ENCODE results near the gene PUS7. TPM values are rescaled to one million over a fixed set of nuclear protein-coding genes. Genes with fewer than 3 reads are reported as not detected.
"Not testable (repeated sequence)": the region's sequence is repeated elsewhere in the genome, so short reads cannot be mapped to it uniquely, and the experiment has no call there.

The PUS7 gene
- total and polyA plus RNA-seq, 7 experiments from 2014 or later: 4.0 to 16.5 (median 5.4) TPM

DNA sequence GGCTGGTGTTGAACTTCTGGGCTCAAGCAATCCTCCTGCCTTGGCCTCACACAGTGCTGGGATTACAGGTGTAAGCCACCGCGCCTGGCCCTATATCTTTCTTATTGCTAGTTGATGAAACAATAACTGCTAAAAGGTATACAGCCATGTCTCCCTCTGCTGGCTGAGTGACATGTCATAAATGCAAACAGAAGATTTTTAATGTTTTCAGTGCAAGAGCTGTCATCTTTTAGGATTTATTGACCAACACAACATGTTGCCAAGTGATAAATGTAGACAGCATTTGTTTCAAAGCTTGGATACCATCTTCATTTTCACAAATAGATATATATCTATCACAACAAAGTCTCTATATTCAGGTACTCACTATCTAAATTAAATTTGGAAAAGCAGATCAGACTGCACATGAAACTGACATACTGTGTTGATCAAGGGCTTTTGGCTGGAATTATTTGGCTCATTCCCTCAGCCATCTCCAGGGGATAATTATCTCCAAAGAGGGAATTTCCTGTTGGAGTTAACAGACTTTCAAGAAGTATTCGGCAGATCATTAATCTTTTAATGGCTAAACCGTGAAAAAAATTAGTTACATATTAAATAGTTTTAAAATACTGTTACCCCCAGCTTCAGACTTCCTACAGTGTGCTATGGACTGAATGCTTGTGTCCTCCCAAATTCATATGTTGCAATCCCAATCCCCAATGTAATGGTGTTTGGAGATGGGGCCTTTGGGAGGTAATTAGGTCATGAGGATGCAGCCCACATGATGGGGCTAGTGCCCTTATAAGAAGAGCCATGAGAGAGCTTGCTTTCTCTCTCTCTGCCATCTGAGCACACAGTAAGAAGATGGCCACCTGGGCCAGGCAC is 92.1 kb downstream of the PUS7 start:
- no peaks in the 10 kb centered on the region for H3K4me1 ChIP-seq (ENCODE audit: control insufficient read depth in 2 of 2, insufficient read depth in 2 of 2, low read length in 2 of 2)
- Mint-ChIP-seq H3K27me3 (no peaks in the 10 kb centered on the region), H3K4me1 (peaks cover 0 to 5% (median 0%) of the 10 kb centered on the region in 7 donors), H3K9me3 (no peaks in the 10 kb centered on the region), H3K36me3 (no peaks in the 10 kb centered on the region), H3K27ac (peak overlapping the region in 1 of 9 donors; percentile 19), H3K4me3 (no peak overlapping the region)
- intact Hi-C loops (cut with micrococcal nuclease): loop anchor here (1.0 to 5.0 kb wide), 11 partner anchors 41 to 507 kb away; partner anchors contain the start of gene SRPK2 (in 1 of the 2)
- ATAC-seq (peak; percentile 76), DNase-seq (peak in 8 of 9 donors; percentile 9 to 66 (median 58))
- H3K27ac ChIP-seq (ENCODE audit: low read depth, low read length): no peak overlapping the region
- no peak overlapping the region for H3K4me3 ChIP-seq (ENCODE audit: low read length)
- H3K36me3 ChIP-seq (ENCODE audit: control insufficient read depth in 2 of 3, insufficient read depth in 3 of 3, low read length in 3 of 3): no peaks in the 10 kb centered on the region
- H3K27me3 ChIP-seq (ENCODE audit: control insufficient read depth in 2 of 2, insufficient read depth in 2 of 2, low read length in 2 of 2): no peaks in the 10 kb centered on the region
- POLR2A ChIA-PET: interaction anchor here (0.6 to 1.0 kb wide), 2 partner anchors 35 to 446 kb away, joined by 3 read pairs; no protein-coding TSS in a partner anchor
- H3K9me3 ChIP-seq (ENCODE audit: control insufficient read depth in 2 of 3, low read length in 3 of 3): no peaks in the 10 kb centered on the region
- CTCF ChIA-PET: interaction anchor here (0.5 to 1.9 kb wide), 6 partner anchors 46 to 802 kb away, joined by 3 to 10 read pairs (median 4); no protein-coding TSS in a partner anchor

DNA sequence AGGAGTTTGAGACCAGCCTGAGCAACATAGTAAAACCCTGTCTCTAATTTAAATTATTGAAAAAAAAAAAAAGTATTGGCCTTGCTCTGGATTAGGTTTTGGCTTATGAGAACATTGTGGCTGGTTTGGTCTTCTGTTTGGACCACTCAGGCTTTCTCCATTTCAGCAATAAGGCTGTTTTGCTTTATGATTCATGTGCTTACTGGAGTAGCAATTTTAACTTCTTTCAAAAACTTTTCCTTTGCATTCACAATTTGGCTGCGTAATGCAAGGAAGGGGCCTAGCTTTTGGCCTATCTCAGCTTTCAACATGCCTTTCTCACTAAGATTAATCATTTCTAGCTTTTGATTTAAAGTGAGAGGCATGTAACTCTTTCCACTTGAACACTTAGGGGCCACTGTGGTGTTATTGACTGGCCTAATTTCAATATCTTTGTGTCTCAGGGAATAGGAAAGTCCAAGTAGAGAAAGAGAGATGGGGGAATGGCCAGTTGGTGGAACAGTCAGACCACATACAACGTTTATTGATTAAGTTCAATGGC is 95.4 kb downstream of the PUS7 start:
- Mint-ChIP-seq H3K4me1 (peaks cover 0 to 5% (median 0%) of the 10 kb centered on the region in 7 donors), H3K27ac (no peak overlapping the region), H3K36me3 (no peaks in the 10 kb centered on the region), H3K4me3 (no peak overlapping the region), H3K27me3 (no peaks in the 10 kb centered on the region), H3K9me3 (peaks cover 0 to 2% (median 0%) of the 10 kb centered on the region in 11 donors)
- intact Hi-C loops (cut with micrococcal nuclease): loop anchor here in 1 of 2 donors (5.0 kb wide), 1 partner anchor 384 kb away; no protein-coding TSS in a partner anchor
- Histone ChIP-seq H3K27me3 (ENCODE audit: control insufficient read depth in 2 of 2, insufficient read depth in 2 of 2, low read length in 2 of 2) (no peaks in the 10 kb centered on the region), H3K36me3 (ENCODE audit: control insufficient read depth in 2 of 3, insufficient read depth in 3 of 3, low read length in 3 of 3) (no peaks in the 10 kb centered on the region), H3K9me3 (ENCODE audit: control insufficient read depth in 2 of 3, low read length in 3 of 3) (no peaks in the 10 kb centered on the region), H3K4me1 (ENCODE audit: control insufficient read depth in 2 of 2, insufficient read depth in 2 of 2, low read length in 2 of 2) (no peaks in the 10 kb centered on the region), H3K4me3 (ENCODE audit: low read length) (no peak overlapping the region), H3K27ac (ENCODE audit: low read depth, low read length) (no peak overlapping the region)
- ATAC-seq (no peak), DNase-seq (no peak)
- POLR2A ChIA-PET: no interaction called here
- CTCF ChIA-PET: interaction anchor here (0.6 to 2.5 kb wide), 4 partner anchors 12 to 446 kb away, joined by 3 to 8 read pairs (median 4); no protein-coding TSS in a partner anchor

DNA sequence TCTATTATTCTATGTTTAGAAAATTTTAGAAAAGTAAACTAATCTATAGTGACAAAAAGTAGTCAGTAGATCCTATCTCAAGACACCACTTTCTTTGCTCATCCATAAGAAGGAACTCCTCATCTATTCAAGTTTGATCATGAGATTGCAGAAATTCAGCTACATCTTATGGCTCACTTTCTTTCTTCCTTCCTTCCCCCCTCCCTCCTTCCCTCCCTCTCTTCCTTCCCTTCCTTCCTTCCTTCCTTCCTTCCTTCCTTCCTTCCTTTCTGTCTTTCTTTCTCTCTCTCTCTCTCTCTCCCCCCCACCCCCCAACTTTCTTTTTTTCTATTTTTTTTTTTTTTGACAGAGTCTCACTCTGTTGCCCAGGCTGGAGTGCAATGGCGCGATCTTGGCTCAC is 98.1 kb downstream of the PUS7 start:
- Histone ChIP-seq H3K27me3 (ENCODE audit: control insufficient read depth in 2 of 2, insufficient read depth in 2 of 2, low read length in 2 of 2) (no peaks in the 10 kb centered on the region), H3K4me3 (ENCODE audit: low read length) (no peak overlapping the region), H3K9me3 (ENCODE audit: control insufficient read depth in 2 of 3, low read length in 3 of 3) (no peaks in the 10 kb centered on the region), H3K27ac (ENCODE audit: low read depth, low read length) (no peak overlapping the region), H3K36me3 (ENCODE audit: control insufficient read depth in 2 of 3, insufficient read depth in 3 of 3, low read length in 3 of 3) (no peaks in the 10 kb centered on the region), H3K4me1 (ENCODE audit: control insufficient read depth in 2 of 2, insufficient read depth in 2 of 2, low read length in 2 of 2) (no peaks in the 10 kb centered on the region)
- CTCF ChIA-PET: no interaction called here
- Mint-ChIP-seq H3K27me3 (no peaks in the 10 kb centered on the region), H3K4me1 (peaks cover 0 to 3% (median 0%) of the 10 kb centered on the region in 7 donors), H3K9me3 (peaks cover 0 to 2% (median 0%) of the 10 kb centered on the region in 11 donors), H3K4me3 (no peak overlapping the region), H3K36me3 (no peaks in the 10 kb centered on the region), H3K27ac (no peak overlapping the region)
- ATAC-seq: no peak
- intact Hi-C loops (cut with micrococcal nuclease): no loop called here
- DNase-seq: no peak
- POLR2A ChIA-PET: interaction anchor here (1.2 kb wide), 1 partner anchor 189 kb away, joined by 3 read pairs; no protein-coding TSS in a partner anchor

DNA sequence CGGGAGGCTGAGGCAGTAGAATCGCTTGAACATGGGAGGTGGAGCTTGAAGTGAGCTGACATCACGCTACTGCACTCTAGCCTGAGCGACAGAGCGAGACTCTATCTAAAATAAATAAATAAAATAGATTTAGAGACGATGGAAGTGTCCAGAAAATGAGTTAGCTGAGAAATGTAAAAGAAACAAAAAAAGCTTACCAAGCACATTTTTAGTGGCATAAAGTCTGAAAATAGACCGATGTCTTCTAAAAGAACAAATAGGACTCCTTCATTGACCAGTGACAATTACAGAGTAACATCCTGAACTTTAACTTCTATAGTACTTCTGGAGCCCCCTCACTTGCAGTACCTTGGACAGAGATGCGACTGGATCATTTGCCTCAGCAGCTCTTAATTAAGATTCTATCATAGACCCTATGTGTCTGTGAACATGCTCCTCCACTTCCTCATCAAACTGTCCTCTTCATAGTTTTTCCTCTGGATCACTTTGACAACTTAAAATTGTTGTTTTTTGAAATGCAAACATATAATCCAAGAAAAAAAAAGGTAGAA is 108.1 kb downstream of the PUS7 start:
- Histone ChIP-seq H3K4me3 (ENCODE audit: low read length) (no peak overlapping the region), H3K27me3 (ENCODE audit: control insufficient read depth in 2 of 2, insufficient read depth in 2 of 2, low read length in 2 of 2) (no peaks in the 10 kb centered on the region), H3K36me3 (ENCODE audit: control insufficient read depth in 2 of 3, insufficient read depth in 3 of 3, low read length in 3 of 3) (no peaks in the 10 kb centered on the region), H3K9me3 (ENCODE audit: control insufficient read depth in 2 of 3, low read length in 3 of 3) (no peaks in the 10 kb centered on the region), H3K27ac (ENCODE audit: low read depth, low read length) (no peak overlapping the region), H3K4me1 (ENCODE audit: control insufficient read depth in 2 of 2, insufficient read depth in 2 of 2, low read length in 2 of 2) (no peaks in the 10 kb centered on the region)
- Mint-ChIP-seq H3K4me3 (no peak overlapping the region), H3K36me3 (no peaks in the 10 kb centered on the region), H3K4me1 (peaks cover 0 to 9% (median 0%) of the 10 kb centered on the region in 7 donors), H3K9me3 (no peaks in the 10 kb centered on the region), H3K27ac (no peak overlapping the region), H3K27me3 (no peaks in the 10 kb centered on the region)
- ChIA-PET CTCF (no interaction called here), POLR2A (no interaction called here)
- no peak for DNase-seq
- no peak for ATAC-seq
- intact Hi-C loops (cut with micrococcal nuclease): no loop called here

GRCh38 chr7:105410774-105411173 is 111.3 kb downstream of the PUS7 start:
- intact Hi-C loops (cut with micrococcal nuclease): not testable (repeated sequence)

GRCh38 chr7:105409775-105410174 is 112.3 kb downstream of the PUS7 start:
- H3K4me1 Mint-ChIP-seq; H3K27me3 Mint-ChIP-seq; H3K36me3 Mint-ChIP-seq; H3K27me3 ChIP-seq (ENCODE audit: control insufficient read depth in 2 of 2, insufficient read depth in 2 of 2, low read length in 2 of 2); DNase-seq; CTCF ChIA-PET; H3K4me1 ChIP-seq (ENCODE audit: control insufficient read depth in 2 of 2, insufficient read depth in 2 of 2, low read length in 2 of 2); H3K4me3 Mint-ChIP-seq; H3K27ac Mint-ChIP-seq; H3K36me3 ChIP-seq (ENCODE audit: control insufficient read depth in 2 of 3, insufficient read depth in 3 of 3, low read length in 3 of 3); ATAC-seq; intact Hi-C loops (cut with micrococcal nuclease); H3K4me3 ChIP-seq (ENCODE audit: low read length); H3K9me3 ChIP-seq (ENCODE audit: control insufficient read depth in 2 of 3, low read length in 3 of 3); H3K27ac ChIP-seq (ENCODE audit: low read depth, low read length); POLR2A ChIA-PET; H3K9me3 Mint-ChIP-seq: not testable (repeated sequence)

More at GRCh38 chr7:105410774-105411173, 111.3 kb downstream of the PUS7 start:
- H3K27ac Mint-ChIP-seq; H3K27ac ChIP-seq (ENCODE audit: low read depth, low read length); H3K9me3 ChIP-seq (ENCODE audit: control insufficient read depth in 2 of 3, low read length in 3 of 3); H3K9me3 Mint-ChIP-seq; POLR2A ChIA-PET; H3K4me1 Mint-ChIP-seq; DNase-seq; ATAC-seq; H3K36me3 Mint-ChIP-seq; H3K4me3 ChIP-seq (ENCODE audit: low read length); H3K27me3 ChIP-seq (ENCODE audit: control insufficient read depth in 2 of 2, insufficient read depth in 2 of 2, low read length in 2 of 2); H3K4me3 Mint-ChIP-seq; H3K4me1 ChIP-seq (ENCODE audit: control insufficient read depth in 2 of 2, insufficient read depth in 2 of 2, low read length in 2 of 2); CTCF ChIA-PET; H3K36me3 ChIP-seq (ENCODE audit: control insufficient read depth in 2 of 3, insufficient read depth in 3 of 3, low read length in 3 of 3); H3K27me3 Mint-ChIP-seq: not testable (repeated sequence)
